GM18873 (cell line): ENCODE data around the gene VPS13D.

Source experiments
- ATAC-seq: cut with Tn5 transposase; IDR thresholded peaks from one replicate; pipeline ENCODE4 v1.9.1; 2021; ENCODE audit warnings: mild to moderate bottlenecking, moderate library complexity, moderate number of reproducible peaks; ENCODE audit not compliant: unreplicated experiment, low FRiP score

The VPS13D gene

DNA sequence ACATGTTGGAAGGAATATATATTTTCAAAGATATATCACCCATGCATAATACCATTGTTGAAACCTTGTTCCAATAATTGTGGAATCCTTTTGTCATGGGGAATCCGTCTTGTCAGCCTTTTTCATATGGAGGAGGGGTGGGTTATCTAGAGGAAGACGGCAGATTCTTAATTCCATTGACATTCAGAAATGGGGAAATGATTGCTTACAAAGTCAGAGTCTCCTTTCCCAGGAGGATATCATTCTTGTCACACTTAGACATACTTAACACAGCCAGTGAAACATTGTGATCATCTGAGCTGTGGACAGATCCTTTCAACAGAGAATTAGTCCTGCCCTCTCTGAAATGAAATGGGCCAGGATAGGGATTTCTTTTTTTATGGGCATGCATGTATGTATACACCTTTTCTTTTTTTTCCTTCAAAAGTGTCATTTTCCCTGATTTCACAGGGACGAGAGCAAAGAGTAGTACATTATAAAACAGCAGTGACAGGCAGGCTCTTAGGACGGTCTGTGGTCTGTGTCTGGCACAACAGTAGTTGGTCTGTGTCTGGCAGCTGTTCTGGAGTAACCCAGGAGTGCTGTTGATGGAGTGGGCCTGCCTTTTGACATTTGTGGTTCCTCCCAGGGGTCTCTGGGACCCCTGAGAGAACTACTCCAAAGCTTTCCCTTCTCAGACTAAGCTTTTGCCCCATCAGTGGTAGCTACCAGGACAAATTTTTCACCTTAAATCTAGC lies 50.1 kb downstream of the VPS13D start:
- no peak for ATAC-seq

DNA sequence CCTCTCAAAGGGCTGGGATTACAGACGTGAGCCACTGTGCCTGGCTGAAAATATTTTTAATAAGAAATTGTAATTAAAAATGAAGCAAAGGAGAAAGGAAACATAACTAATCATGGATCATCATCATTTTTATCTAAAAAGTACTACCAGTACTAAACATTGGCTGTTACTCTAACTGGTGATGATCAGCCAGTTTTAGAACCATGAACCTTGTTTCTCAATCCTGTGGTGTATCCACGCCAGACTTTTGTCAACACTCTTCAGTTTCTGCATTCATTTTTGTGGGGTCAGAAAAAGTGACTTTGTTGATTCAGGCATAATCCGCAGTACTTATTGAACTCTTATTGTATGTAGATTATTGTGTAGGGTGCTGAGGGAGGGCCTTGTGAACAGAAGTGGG lies 52.3 kb downstream of the VPS13D start:
- no peak for ATAC-seq

DNA sequence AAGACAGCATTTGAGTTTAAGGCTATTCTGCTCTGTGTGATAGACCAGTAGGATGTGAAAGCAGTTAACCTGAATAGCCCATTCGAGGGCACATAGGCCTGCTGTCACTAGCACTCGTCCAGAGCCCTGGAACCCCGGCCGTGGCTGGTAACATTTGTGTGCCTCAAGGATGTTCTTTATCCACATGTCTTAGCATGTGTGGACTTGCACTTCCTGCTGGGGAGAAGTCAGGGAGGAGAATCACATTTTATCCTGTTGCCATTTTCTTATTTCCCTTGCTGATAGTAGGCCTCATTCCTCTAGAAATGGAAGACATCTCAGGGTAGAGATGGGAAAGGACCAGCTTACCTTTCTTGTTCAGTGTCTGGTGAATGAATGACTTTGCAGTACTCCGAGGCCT lies 54.7 kb downstream of the VPS13D start:
- no peak for ATAC-seq

DNA sequence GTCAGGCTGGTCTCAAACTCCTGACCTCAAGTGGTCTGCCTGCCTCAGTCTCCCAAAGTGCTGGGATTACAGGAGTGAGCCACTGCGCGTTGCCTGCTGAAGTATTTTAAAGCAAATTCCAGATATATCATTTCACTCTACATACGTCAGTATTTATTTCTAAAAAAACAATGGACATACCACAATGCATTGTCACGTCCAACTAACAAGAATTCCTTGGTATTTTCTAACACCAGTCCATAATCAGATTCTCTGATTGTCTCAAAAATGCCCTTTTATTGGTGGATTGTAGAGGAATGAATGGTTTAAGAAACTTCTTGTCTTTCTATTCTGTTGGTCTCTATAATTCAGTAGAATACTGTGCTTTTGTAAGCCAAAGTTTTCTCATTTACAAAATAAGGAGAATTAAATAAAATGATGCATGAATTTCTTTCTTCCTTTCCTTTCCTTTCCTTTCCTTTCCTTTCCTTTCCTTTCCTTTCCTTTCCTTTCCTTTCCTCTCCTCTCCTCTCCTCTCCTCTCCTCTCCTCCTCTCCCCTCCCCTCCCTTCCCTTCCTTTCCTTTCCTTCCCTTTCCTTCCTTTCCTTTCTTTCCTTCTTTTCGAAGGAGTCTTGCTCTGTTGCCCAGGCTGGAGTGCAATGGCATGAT lies 55.8 kb downstream of the VPS13D start:
- ATAC-seq, result no peak

DNA sequence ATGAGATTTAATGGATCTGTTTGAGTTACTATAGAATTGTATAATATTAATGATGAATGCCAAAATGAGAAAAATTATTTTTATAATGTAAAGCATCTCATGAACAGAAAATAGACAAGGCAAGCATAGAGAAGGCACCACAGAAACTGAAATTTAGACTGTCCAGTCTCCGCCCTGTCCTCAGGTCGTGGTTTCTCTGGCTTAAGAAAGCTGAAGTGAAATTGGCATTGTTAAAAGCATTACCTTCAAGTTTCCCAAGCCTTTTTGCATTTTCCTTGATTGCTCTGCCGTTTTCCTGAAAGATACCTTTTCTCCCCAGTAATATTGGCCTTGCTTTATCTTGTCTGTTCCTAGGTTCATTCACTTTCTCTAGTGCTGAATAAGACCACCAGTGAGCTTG lies 58.0 kb downstream of the VPS13D start:
- ATAC-seq, result no peak

DNA sequence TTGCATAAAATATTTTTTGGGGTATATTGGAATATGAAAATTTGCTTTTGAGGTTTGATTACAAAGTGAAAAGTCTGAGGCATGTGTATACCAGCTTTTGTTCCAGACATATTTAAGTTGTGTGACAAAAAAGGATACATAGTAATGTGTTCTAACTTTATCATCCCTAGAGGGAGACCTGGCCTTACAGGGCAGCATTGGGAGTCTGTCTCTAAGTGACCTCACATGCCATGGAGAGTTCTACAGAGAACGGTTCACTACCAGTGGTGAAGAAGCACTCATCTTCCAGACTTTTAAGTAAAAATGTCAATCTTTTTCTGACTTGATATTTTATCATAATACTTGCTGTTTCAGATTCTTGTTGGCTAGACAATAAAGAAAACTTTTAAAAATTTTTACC lies 61.0 kb downstream of the VPS13D start:
- ATAC-seq, result no peak

DNA sequence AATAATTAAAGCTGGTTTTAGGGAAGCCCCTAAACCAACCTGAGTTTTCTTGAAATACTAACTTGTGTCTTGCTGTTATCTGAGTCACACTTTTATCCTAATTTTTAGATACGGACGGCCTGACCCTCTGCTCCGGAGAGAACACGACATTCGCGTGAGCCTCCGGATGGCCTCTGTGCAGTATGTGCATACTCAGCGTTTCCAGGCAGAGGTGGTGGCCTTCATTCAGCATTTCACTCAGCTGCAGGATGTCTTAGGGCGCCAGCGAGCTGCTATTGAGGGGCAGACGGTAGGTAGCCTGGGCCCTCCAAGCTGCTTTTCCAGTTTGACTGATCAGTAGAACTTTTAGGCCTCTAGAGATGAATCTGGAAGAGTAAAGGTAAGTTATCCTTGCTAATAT lies 63.6 kb downstream of the VPS13D start:
- no peak for ATAC-seq

DNA sequence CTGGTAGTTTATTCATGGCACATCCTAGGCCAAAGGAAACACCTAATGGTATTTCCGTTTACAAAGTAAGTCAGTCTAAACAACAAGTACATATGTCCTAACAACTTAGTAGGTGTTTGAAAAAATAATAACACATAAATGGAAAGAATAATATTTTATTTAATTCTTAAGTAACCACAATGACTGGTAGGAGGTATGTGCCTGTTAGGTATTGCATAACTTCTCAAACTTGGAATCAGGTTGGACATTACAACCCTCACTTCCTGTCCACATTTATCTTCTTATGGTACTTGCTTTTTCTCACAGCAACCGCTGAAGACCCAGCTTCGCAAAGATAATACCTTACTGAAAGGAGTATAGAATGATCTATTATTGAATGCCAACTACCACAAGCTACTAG lies 64.2 kb downstream of the VPS13D start:
- ATAC-seq, result no peak

DNA sequence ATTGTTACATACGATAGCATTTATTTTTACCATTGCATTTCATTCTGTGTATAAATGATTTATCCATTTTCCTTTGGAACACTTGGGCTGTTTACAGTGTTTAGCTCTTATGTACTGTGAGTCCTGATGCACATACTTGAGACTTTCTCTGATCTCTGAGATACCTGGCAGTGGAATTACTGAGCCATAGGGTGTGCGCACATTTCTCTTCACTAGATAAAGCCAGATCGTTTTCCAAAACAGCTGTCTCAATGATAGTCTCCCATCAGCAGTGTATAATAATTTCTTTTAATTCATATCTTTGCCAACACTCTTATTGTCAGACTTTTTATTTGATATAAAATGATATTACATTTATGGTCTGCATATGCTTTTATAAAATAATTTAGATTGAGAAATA lies 66.2 kb downstream of the VPS13D start:
- ATAC-seq, result no peak

DNA sequence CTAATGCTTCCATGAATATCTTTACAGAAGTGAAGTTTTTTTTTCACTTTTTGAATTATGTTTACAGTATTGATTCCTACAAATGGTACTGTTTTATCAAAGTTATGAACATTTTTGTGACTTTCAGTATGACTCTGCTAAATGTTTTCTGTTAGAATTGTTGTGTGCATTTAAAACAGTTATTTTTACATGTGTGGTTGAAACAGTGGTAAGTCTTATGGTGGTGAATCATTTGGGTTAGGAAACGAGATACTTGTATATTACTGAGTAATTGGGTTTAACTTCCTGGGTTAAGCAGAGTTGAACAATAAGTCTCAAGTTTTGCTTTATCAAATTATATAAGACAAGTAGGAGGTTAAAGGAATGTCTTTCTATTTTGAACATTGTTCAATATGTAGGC lies 66.8 kb downstream of the VPS13D start:
- no peak for ATAC-seq

DNA sequence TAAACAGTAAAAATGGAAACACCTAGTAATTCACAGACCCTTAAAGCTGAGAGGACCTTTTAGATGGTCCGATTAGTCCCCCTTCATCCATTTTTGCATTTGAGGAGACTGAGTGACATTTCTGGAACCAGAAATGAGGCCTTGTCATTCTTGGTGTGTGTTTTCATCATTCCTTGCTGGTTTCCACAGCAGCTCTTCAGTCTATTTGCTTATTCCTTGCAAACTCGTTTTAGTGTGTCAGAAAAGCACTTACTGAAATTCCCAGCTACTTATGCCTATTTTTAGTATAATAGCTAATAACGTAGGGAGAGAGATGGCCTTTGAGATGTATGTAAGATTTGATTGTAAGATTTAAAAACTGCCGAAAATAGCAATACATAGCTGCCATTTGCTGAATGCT lies 70.9 kb downstream of the VPS13D start:
- no peak for ATAC-seq

DNA sequence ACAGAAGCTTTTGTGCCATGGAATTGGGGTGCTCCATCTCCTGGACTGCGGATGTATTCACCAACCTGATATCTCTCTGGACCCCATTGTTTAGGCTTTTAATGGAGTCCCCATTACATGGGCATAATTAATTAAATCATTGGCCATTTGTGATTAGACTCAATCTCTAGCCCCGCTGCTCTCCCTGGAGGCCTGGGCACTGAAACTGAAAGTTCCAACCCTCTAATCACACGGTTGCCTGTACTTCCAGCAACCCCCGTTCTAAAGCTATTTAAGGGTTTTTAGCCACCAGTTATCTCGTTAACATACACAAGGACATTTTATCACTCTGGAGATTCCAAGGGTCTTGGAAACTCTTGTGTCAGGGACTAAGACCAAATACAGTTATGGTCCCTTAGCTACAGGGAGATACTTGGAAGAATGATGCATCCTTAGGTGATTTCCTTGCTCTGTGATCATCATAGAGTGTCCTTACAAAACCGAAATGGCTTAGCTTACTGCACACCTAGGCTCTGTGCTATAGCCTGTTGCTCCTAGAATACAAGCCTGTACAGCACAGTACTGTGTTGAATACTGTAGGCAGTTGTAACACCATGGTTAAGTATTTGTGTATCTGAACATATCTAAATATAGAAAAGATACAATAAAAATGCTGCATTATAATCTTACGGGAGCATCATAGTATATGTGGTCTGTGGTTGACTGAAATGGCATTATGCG lies 71.8 kb downstream of the VPS13D start:
- ATAC-seq, result no peak

DNA sequence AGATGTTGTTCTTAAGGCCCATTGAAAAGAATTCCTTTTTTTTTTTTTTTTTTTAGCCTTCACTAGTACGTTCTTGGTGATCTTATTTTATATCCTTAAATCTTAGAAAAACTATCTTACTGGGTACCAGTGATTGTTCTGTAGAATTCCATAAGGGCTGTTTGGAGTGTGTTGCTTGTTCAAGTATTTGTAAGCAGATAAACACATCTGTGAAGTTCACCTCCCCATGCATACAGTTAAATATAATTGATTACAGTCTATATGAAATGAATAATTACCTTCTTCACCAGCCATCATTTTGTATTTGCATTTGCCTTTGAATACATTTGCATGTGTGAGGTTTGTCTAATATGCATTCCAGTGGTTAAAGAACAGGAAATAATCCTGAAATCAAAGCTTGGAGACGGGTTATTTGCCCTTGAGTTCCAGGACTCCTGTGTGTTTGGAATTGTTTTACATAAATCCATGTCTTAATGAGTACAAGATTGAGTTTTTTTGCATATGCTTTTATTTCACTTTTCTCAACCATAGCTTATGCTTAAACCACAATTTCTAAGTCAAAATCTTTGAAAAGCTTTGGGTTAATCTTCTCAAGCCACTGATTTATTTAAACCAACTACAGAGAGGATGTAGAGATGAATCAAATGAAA lies 73.1 kb downstream of the VPS13D start:
- ATAC-seq, result no peak

DNA sequence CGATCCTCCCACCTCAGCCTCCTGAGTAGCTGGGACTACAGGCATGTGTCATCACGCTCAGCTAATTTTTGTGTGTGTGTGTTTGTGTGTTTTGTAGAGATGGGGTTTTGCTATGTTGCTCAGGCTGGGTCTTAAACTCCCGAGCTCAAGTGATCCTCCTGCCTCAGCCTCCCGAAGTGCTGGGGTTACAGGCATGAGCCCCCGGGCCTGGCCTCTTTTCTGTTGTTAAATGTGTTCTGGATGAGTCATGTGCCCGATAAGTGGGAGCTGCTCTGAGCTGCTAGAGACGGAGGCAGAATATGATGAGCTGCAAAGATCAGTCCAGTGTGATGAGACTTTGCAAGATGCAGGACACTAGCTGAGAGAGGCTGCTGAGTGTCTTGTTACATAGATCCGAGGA lies 75.5 kb downstream of the VPS13D start:
- ATAC-seq, result no peak

DNA sequence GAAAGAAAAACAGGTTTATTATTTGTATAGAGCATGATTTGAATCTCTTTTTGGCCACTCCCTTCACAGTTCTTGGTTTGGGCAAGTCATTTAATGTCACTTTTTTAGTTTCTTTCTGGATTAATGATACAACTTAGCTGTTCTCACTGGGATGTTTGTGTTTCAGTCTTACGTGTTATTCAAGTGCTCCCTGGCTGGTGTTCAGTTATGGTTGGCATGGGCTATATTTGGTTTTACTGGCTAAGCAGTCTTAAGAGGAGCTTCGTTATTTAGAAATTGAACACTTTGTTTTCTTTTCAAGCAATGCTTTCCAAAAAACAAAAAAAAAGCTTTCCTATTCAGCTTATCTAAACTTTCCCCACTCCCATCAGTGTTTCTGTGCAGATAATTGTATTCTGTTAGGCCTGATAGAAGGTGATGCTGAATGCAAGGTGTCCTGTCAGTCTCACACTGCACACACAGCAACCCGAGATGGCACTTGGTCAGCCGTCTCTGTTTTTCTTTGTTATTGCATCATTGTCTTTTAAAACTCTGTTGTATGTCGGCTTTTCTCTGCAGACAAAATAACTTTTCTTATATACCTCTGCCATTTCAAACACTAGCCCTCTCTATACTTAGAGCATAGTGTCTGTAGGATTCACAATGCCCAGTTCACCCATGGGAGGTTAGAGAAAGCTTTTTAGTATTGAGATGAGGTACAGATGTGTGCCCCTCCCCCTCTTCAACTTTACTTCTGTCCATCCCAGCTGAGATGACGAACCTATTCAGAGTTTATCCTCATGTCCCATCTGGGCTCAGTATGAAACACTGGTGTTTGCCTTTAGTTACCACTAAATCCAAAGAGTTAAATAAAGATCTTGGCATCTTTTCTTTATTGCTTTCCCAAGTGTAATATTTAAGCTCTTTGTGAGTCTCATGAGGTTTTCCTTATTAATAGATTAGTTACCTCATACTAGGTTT lies 80.2 kb downstream of the VPS13D start:
- ATAC-seq, result no peak

DNA sequence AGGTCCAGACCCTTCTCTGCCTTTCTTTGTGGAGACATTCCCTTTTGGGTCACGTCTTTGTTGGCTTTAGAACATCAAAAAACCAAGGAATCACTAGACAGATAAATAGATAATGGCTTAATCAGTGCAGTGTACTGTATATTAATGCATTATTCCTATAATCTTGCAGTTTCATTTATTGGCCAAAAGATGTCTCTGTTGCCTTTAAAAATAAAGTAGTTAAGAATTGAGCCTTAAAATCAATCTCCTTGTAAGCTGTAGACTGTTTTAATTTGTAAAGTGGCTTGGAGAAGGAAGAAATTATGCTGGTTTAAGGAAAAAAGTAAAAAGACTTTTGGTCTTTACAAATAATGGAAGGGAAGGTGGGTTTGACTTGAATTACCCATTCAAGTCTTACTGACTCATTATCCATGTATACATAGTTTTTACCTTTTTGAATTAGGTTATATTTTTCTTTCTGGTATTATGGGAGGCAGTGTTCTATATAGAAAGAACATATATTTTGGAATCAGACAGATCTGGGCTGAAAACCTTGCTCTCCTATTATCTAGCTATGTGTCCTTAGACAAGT lies 84.6 kb downstream of the VPS13D start:
- ATAC-seq, result no peak

DNA sequence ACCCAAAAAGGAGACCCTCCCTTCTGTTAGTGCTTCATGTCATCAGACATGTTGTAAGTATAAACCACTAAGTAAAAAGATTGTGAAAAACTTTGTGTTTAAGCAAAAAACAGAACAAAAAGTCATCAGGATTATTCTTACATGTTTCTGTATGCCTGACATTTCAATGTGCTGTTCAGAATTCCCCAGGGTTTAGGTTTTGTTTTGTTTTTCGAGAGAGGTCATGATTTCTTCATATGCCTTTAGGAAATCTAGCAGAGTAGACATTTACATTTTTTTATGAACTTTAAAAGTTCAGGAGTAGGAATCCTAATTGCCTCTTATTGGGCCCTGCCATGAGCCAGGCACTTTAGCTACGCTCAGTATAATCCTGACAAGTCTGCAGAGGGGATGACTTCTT lies 85.3 kb downstream of the VPS13D start:
- no peak for ATAC-seq

DNA sequence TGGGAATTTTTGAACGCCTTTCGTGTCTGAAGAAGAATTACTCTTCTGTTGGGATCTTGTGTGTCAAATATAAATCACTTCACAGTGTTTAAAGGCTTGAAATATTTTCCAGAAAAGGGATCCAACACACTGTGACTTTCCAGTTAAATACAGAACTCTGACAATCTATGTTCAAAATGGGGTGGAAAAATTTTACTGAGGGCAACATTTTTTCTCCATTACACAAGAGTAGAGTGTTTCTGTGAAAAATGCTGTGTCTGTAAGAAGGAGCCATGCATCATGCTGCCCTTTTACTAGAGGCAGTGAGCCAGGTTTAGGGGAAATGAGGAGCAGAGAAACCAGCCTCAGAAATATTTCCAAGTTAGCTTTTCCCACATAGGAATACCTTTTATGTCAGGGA lies 86.5 kb downstream of the VPS13D start:
- ATAC-seq, result no peak

DNA sequence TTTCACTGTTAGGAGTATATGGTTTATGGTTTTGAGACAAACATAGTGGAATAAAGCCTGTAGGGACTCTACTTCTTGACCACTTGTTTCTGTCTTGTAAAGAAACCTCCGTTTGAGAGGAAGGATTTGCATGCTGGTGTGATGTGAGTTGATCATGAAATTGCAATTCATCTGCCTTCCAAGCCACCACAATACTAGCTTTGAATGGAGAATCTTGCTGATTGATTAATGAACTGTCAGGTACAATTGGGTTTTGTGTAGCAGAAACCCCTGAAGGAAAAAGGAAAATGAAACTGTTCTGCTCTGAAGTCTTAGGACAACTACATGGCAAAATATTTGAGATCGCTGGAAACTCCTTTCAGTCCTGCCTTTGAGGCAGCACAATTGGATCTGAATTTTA lies 90.7 kb downstream of the VPS13D start:
- no peak for ATAC-seq

DNA sequence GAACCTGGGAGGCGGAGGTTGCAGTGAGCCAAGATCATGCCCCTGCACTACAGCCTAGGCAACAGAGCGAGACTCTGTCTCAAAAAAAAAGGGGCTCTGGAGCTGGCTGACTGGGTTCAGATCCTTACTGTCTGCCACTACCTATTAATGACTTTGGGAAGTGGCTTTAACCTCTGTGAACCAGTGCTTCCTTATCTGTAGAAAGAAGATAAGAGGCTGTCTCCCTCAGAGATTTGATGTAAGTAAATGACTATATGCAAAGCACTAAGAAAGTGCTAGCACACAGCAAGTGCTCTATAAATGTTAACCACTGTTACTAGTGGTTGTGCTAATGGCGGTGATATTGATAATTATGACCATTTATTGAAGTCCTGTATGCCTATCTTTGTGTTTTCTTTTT lies 94.6 kb downstream of the VPS13D start:
- no peak for ATAC-seq
